Mucosa of descending colon (tissue), 3 donors: ENCODE measurements around the gene NKX2-2. TPM values are rescaled to one million over a fixed set of nuclear protein-coding genes. Genes with fewer than 3 reads are reported as not detected.

Experiments
- ATAC-seq: fragments of 200-7000 bp; cut with Tn5 transposase; one replicate; pipeline ENCODE4 v1.9.1; 2020; ENCODE audit warnings: mild to moderate bottlenecking, moderate library complexity
- DNase-seq, 3 donors: peaks; one replicate each; pipeline ENCODE4 v3.0.0-alpha.2; 2020
- H3K36me3 ChIP-seq: fragments of 200-600 bp; one replicate; pipeline ENCODE4 v1.8.0; 2021; ENCODE audit warnings: low read depth, mild to moderate bottlenecking
- H3K4me1 ChIP-seq: fragments of 200-600 bp; one replicate; pipeline ENCODE4 v1.8.0; 2021; ENCODE audit warnings: low read depth, mild to moderate bottlenecking
- H3K4me3 ChIP-seq: fragments of 200-600 bp; one replicate; pipeline ENCODE4 v1.8.0; 2021; ENCODE audit warnings: mild to moderate bottlenecking
- H3K9me3 ChIP-seq: fragments of 200-600 bp; one replicate; pipeline ENCODE4 v1.8.0; 2021; ENCODE audit warnings: mild to moderate bottlenecking
- intact Hi-C, 2 donors: fragments of 100-400 bp; cut with DNase I in 1 of 2; cut with micrococcal nuclease in 1 of 2; formaldehyde crosslinking; loops; one replicate each; pipeline versions ENCODE4 v1.11.0 to v1.11.1; 2022; cut with DNase I, micrococcal nuclease
- total RNA-seq, 3 donors: library from RNA; stranded (reverse); fragmentation: NEBNext Ultra II Directional in 2 of 3; extraction: Animal tissue kit (Norgen Biotek cat#: 25700) in 2 of 3; gene quantifications; one replicate each; pipeline versions ENCODE4 v1.2.1 to v1.2.4, GENCODE V29; 2021 to 2023
- TF ChIP-seq, protein P1 (sequence below): fragments of 200-600 bp; IDR thresholded peaks from one replicate; pipeline ENCODE4 v1.8.0; 2022; ENCODE audit warnings: antibody characterized with exemption, mild to moderate bottlenecking
- donor health status: DM: no; HTN: no; CAD: no; lungs with moderate emphysema.
- donor health status: DM: no; HTN: no; CAD: no.
- donor health status: DM: no; HTN: yes; CAD: no.

NKX2-2 gene
- total RNA-seq, 3 donors from 2014 or later, result 0.22 to 1.8 (median 0.81) TPM

DNA sequence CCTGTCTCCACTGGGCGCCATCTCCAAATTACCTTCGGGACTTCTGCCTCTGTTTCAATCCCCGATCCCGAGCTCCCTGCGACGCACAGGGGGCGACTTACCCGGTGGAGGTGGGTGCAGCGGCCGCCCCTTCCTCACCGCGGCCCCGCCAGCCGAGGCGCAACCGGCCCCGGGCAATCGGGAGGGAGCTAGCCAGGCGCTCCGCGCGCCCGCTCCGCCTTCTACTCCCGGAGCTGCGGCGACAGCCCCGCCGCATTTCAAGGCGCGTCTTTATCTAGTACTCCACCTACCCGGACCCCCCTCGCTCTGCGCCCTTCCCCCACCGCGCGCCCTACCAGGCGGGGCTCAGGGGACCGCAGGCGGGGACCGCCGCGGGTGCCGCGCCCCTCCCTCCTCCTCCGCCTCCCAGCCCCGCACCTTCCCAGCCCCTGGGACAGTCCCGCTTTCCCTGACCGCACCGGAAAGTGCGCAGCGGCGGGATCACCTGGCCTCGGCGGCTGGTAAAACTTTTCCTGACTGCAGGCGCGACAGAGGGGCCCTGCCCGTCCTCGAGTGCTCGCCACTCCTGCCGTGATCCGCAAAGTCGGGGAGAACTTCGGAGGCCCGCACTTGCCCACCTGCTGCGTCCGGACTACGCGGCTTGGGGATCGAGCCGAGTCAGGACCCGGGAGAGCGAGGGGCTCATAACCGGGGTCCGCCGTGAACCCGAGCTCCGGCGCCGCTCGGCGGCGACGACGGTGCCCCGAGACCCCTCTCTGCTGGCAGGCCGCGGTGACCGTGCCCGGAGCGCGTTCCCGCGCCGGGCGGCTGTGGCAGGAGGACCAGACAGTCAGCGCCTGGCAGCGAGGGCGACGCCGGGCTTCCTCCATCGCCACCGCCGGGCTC lies 8.0 kb upstream of the NKX2-2 start:
- intact Hi-C loops, result no loop called here
- Histone ChIP-seq H3K9me3 (no peaks in the 10 kb centered on the region), H3K4me1 (peaks cover 11% of the 10 kb centered on the region), H3K36me3 (no peaks in the 10 kb centered on the region), H3K4me3 (no peak overlapping the region)
- DNase-seq (no peak), ATAC-seq (no peak)
- TF ChIP-seq, protein P1, sequence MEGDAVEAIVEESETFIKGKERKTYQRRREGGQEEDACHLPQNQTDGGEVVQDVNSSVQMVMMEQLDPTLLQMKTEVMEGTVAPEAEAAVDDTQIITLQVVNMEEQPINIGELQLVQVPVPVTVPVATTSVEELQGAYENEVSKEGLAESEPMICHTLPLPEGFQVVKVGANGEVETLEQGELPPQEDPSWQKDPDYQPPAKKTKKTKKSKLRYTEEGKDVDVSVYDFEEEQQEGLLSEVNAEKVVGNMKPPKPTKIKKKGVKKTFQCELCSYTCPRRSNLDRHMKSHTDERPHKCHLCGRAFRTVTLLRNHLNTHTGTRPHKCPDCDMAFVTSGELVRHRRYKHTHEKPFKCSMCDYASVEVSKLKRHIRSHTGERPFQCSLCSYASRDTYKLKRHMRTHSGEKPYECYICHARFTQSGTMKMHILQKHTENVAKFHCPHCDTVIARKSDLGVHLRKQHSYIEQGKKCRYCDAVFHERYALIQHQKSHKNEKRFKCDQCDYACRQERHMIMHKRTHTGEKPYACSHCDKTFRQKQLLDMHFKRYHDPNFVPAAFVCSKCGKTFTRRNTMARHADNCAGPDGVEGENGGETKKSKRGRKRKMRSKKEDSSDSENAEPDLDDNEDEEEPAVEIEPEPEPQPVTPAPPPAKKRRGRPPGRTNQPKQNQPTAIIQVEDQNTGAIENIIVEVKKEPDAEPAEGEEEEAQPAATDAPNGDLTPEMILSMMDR, result no peak

DNA sequence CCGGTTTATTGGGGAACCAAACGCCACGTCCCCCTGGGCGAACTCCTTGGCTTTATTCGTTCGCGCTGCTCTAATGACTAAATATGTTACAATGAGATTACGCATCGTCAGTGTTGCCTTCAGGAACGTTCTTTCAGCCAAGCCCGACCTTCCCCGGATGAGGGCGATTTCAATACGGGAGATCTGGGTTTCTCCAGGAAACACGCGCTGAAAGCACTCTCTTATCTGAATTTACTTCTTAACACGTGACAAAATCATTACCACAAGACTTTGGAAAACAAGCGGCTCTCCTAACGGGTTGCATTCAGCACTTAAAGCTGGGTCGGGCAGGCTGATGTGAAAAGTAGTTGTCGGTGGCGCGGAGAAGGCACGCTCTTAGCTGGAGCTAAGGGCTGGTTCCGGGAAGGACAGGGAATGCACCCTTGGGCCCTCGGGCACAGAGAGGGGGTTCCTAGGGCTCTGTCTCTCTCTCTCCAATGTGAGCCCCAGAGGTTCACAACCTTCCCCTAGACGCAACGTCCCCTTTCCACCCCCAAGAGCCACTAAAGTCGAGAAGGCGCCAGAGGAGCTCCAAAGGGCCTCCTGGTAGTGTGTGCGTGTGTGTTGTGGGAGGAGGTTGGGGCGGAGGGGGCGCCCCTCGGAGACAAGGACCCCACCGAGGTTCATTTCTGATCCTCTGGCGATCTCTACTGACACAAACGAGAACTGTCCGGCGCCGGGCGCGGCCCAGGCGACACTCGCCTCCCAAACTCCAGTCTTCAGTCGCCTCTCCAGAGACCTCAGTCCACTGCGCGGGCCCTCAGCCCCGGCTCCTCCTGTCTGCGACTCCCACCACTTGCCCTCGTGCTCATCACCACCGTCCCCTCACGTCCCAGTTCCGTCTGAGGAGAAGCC lies 7.1 kb upstream of the NKX2-2 start:
- peaks cover 11% of the 10 kb centered on the region for H3K4me1 ChIP-seq
- intact Hi-C loops, result no loop called here
- no peaks in the 10 kb centered on the region for H3K9me3 ChIP-seq
- H3K36me3 ChIP-seq, result no peaks in the 10 kb centered on the region
- H3K4me3 ChIP-seq, result no peak overlapping the region
- no peak for DNase-seq
- TF ChIP-seq, protein P1, result no peak
- ATAC-seq, result no peak

DNA sequence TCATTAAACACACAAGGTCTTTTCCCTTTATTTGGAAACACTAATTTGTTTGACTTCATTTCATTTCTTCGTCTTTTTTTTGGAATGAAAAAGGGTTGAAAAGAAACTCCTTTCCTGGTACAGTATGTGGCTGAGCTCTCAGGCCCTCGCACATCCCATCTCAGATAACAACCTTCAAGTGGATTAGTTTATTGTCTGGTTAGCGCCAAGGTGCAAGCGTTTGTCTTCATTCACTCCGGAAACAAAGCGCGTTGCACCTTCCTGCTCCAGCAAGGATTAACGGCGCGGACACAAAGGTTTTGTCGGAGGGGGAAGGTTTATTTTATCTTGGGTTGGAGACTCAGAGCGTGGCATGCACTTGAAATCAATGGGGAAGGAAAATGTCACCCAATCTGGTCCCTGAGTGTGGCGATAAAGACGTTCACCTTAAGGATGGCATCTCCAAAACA lies 5.3 kb upstream of the NKX2-2 start:
- DNase-seq (no peak), ATAC-seq (no peak)
- no peaks in the 10 kb centered on the region for H3K36me3 ChIP-seq
- H3K4me3 ChIP-seq, result no peak overlapping the region
- no peaks in the 10 kb centered on the region for H3K9me3 ChIP-seq
- intact Hi-C loops, result no loop called here
- peaks cover 11% of the 10 kb centered on the region for H3K4me1 ChIP-seq
- TF ChIP-seq, protein P1, result no peak

DNA sequence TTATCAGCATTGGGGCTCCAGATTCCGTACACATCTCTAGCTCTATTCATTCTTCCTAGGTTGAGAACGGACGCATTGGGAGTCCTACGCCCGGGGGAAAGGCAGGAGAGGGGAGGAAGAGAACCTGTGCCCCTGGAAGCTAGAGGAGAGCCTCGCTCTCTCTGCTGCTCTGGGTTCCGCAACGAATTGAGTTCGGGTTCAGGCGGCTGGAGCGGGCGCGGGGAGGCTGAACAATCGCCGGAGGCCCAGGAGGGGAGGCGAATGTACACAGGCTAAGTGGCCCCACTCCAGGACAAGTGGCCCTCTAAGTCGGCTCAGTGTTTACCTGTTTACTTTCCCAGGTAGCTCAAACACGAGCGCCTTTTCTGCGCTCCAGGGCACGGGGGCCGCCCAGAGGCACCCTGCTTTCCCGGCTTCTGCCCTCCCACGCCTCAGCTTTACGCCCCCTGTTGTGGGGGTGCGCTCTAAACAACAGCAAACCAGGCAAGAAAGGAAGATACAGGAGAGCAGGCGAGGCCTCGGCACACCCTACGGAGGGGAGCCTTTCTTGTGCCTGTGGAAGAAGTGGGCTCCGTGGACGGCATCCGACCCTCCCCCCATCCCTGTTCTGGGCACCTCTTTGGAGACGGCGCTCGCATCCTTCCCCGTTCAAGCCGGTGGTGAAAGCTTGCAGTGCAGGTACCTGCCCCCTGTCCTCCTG lies 4.6 kb upstream of the NKX2-2 start:
- Histone ChIP-seq H3K4me3 (no peak overlapping the region), H3K36me3 (no peaks in the 10 kb centered on the region), H3K9me3 (no peaks in the 10 kb centered on the region), H3K4me1 (peaks cover 11% of the 10 kb centered on the region)
- intact Hi-C loops, result no loop called here
- no peak for ATAC-seq
- DNase-seq, result no peak
- TF ChIP-seq, protein P1, result no peak

DNA sequence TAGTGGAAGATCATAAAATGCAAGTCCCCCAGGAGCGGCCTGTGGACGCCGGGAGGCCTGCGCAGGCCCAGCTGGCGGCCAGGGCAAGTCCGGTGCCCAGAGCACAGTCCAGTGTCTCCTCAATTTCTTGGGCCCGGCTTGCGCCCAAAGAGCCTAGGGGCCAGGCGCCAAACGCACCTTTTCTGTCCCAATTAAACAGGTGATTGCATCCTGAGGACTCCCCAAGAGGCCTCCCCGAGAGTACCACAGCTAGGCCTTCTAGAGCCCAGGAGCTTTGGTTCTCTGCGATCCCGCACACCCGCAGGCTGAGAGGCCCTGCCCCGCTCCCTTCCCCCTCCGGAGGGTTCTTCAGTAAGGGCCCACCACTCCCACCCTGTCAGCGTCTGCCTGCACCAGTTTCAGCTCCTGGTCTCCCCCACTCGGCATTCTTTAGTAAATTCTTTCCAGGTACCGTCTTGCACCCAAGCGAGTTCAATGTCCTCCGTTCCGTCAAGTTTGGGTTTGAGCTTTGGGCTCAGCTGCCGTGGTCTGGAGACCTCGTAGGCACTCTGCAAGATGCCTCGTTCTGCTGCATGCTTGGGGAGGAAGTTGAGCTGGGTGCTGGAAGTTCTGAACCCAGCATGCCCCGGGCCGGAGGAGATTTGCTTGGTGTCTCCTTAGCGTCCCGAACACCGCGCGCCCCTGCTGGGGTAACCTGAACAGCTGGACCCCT lies 3.9 kb upstream of the NKX2-2 start:
- H3K4me1 ChIP-seq, result peaks cover 13% of the 10 kb centered on the region

More for the DNA sequence above, 3.9 kb upstream of the NKX2-2 start:
- Histone ChIP-seq H3K9me3 (no peaks in the 10 kb centered on the region), H3K4me3 (no peak overlapping the region), H3K36me3 (no peaks in the 10 kb centered on the region)
- no peak for ATAC-seq
- TF ChIP-seq, protein P1, result no peak
- intact Hi-C loops, result no loop called here
- DNase-seq, result no peak
